Urothelium cell line (cell line): Measurements from ENCODE around the gene EML1.

ENCODE experiments used
- DNase-seq: peaks from one replicate; pipeline ENCODE4 v3.0.0; 2011; ENCODE audit warnings: low spot score, mixed read lengths
- FAIRE-seq: peaks from 2 replicates; lab custom pipeline; 2011; peaks lifted over from hg19 to GRCh38; lab: Jason Lieb, UNC

EML1 gene

DNA sequence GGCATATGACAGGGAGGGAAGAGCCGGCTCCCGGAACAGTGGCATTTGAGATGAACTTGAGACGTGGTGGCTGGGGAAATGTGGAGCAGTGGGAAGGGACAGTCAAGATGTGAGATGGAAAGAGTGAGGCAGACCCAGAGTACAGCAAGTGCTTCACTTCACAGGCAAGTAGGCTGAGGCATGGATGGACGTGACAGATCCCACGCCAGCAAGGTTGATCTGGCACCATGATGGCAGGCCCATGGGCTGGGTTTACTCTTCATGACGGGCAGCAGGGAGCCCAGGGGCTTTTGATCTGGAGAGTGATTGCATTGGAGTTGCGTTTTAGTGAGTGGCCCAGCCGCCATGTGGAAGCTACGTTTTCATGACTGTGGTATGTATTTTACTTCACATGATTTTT is 17.9 kb upstream of the EML1 start:
- FAIRE-seq (no peak), DNase-seq (no peak)

GRCh38 chr14:99777951-99778350 is 15.3 kb upstream of the EML1 start:
- DNase-seq: no peak
- no peak for FAIRE-seq

DNA sequence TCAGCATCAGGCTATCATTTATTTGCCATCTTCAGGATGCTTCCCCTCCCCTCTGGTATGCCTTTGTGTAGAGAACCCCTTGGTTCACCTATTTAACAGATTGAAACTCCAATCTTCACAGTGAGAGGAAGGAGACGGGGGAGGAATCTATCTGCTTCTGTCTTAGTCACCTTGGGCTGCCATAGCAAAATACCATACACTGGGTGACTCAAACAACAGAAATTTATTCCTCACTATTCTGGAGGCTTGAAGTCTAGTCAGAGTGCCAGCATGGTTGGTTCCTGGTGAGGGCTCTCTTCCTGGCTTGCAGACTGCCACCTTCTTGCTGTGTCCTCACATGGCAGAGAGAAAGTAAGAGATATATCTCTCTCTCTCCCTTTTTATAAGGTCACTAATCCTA is 13.5 kb upstream of the EML1 start:
- DNase-seq: peak; percentile 19
- no peak for FAIRE-seq

GRCh38 chr14:99780690-99781089 is 12.5 kb upstream of the EML1 start:
- DNase-seq (no peak), FAIRE-seq (no peak)

DNA sequence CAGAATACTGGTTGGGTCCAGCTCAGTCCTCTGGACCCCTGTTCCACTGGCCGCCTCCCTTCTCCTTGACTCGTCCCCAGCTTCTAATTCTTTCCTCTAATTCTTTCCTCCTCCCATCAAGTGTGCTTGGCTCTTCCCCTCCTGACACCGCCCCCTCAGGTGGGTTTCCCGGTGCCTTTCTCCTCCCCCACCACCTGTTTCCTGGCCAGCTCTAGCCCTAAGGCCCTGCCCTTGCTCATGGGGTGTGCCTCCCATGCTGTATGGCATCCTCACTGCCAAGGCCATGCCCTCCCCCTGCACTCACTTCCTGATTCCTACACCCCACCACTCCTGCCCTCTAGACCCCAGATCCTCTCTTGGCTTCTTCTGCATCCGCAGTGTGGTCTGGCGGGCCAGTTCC is 12.1 kb upstream of the EML1 start:
- FAIRE-seq (no peak), DNase-seq (no peak)

DNA sequence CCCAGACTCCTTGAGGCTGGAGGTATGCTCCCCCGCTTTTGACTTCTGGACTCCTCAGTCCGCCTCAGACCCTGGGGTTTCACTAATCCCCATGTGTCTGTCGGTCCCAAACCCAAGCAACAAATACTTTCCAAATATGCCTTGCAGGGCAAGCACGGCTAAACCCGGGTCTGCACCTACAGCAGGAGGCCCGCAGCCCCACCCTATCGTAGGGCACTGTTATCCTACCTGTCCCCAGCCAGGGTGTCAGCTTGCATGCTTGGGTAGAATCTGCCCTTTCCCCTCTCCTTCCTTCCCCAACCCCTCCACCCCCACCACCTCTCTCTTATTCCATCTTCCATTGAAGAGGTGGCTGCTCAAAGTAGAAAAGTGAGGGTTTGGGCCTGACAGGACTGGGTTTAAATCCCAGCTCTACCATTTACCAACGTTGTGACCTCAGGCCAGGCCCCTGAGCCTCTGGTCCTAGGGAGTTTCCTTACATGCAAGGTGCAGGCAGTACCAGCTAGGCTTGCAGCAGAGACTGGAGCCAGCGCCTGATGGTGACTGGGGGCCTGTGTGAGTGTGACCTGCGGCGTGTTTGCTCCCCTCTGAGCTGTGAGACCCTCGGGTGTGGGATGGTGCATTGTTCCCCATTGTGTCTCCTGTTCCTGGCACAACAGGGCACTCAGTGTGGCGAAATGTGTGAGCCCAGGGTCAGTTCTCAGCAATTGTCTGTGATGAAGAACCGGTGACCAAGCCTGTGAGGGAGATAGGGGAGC is 11.2 kb upstream of the EML1 start:
- FAIRE-seq (no peak), DNase-seq (no peak)

- FAIRE-seq: no peak
- no peak for DNase-seq
These were observed 8.7 kb upstream of the EML1 start for GRCh38 chr14:99784508-99784907.

DNA sequence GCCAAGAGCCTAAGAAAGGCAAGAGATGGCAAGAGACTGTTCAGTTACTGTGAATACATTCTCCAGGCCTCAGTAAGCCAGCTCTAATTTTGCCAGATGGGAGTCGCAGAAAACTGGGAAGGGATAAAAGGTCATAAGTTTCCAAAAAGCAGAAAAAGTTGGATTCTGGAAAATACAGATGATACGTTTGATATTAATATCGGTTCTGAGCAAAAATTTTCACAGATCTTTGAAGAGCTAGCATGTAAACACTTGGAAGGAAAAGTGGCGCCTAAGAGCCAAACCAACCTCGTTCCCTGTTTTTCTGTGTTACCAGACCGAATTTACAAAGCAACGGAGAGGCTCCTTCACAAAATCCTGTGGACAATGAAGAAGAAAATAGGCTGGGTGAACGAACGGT is 7.8 kb upstream of the EML1 start:
- DNase-seq (no peak), FAIRE-seq (no peak)

DNA sequence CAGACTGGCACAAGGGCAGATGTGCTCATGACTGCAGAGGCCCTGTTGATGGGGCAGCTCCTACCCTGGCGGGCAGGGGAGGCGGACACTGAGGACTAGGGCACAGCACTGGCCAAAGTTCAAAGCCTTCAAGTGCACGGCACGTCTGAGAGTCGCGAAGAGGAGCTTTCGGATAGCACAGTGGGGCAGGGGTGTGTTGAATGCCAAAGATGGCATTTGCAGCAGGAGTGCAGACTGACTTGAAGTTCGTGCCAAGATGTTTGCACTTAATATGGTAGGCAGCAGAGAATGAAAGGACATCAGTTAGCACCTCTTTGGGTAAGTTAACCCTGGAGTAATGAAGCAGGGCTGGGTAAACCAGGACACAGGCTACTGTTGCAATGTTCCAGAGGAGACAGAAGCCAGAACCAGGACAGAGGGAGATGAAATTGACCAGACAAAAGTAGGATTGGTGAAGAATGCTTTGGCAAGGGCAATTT is 6.7 kb upstream of the EML1 start:
- FAIRE-seq (no peak), DNase-seq (no peak)

DNA sequence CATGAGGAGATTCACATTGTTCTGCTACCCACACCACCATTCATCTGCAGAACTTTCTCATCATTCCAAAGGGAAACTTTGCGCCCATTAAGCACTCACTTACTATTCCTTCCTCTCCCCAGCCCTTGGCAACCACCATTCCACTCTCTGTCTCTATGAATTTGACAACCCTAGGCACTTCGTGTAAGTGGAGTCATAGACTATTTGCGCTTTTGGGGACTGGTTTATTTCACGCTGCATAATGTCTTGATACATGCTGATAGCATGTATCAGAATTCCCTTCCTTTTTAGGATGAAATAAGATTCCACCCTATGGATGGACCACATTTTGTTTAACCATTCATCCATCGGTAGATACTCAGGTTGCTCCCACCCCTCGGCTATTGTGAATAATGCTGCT is 4.5 kb upstream of the EML1 start:
- DNase-seq: no peak
- FAIRE-seq: no peak

DNA sequence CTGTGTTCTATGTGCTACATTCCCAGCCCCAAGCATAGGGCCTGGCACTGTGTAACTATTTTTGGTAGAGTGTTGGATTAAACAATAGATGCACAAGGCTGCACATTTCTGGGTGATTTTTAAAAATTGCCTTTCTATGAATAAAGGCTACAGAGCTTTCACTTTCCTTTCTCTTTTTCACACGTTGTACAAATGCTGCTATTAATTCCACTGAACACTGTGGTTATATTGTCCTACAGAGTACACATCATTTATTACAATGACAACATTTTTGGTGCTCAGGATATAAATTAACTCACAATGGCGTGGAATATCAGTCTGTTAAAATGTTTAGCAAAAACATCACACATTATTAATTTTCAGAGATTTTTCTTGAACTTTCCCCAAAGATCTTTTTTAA is 3.6 kb upstream of the EML1 start:
- DNase-seq (no peak), FAIRE-seq (no peak)

DNA sequence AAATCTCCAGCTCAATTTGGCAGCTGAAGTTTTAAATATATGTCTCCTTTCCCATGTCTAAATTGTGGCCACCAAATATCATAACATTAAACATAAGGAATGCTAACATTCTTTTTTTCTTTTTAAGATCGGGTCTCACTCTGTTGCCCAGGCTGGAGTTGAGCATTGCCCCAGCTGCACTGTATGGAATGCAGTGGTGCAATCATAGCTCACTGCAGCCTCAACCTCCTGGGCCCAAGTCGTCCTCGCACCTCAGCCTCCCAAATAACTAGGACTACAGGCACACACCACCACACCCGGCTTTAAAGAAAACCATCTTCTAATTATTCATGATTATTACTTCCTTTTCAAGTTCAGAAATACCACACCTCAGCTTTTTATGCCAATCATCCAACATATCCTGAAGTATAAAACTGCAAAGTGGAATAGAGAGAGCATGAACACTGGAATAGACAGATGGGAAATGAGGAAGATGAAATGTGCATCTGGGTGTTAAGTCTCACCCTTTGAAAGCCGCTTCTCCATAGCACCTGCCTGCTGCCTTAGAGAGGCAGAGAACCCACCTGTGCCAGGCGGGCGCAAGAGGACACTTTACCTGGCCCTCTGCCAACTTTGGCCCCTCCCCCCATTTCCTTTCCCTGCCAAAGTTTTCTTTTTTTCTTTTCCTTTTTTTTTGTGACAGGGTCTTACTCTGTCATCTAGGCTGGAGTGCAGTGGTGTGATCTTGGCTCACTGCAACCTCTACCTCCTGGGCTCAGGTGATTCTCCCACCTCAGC is 2.8 kb upstream of the EML1 start:
- DNase-seq (no peak), FAIRE-seq (no peak)

- DNase-seq (no peak), FAIRE-seq (no peak)
These were observed 2.2 kb upstream of the EML1 start for GRCh38 chr14:99790978-99791376.

DNA sequence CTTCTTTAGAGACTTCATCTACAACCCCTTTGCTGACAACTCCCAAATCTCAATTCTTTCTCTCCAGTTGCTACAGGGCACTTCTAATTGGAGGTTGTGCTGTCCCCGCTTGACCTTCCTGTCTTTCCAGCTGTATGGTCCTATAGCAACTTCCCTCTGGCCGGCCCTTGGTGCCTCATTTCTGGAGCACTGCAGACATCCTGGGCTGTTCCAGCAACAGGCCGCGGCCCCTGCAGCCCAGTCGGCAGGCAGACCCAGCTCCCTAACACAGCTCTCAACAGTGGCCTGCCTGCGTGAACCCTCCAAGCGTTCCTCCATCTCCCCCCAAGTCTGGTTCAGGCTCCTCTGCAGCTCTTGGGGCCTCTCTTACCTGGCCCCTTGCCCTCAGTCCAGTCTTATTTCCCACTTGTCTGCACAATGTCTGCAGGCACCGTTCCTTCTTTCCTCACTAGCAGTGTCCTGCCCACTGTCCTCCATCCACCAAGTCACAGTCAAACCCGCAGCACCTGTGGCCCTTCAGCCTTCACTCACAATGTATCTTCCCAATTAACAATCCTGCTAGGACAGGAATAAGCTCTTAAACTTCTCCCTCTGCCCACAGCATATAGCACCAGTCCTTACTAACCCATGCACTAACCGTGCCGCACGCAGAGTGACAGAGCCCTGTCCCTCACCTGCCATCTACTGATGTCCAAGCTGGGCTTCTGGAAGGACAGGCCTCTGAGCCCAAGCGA is 1.6 kb upstream of the EML1 start:
- DNase-seq (no peak), FAIRE-seq (no peak)

DNA sequence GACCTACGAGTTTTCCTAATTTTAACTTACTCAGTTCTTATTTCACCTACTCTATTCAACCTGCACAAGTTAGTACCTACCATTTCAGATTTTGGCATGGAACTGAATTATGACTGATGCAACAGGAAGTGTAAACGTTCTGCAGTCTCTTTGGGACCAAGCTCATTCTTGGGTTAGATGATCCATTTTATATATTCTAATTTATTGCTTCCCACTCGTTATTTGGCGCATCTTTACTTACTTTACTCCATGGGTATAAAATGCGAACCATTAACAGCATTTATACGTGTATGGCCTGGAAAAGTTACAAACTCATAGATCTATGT is 1.0 kb upstream of the EML1 start:
- FAIRE-seq (no peak), DNase-seq (no peak)

GRCh38 chr14:99792551-99793212 is 531 bp upstream of the EML1 start:
- FAIRE-seq: no peak
- DNase-seq: no peak

DNA sequence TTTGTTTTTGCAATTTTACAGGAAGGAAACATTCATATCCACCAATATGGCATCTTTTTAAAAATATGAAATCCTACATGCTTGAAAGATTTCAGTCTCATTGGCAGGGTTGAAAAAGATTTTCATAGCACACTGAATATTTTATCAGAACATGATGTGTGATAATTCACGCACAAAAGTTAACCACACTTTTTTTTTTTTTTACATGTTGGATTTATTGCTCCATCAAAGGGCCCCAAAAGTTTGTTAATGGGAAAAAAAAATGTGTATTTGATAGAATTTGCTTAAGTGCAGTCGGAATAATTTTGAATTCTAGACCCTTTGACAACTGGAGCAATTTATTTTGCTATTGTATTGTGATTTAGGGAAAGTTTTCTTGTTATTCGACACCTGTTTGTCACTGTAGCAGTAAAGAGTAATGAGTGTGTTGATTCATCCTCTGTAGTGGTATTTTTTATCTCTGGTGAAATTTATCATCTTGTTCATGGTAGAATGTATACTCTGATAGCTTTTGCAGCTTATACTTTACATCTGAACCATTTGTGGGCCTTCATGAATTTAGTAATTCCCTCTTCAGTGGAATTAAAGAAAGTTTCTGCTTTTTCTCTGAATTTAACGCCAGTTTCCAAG is 1.1 kb downstream of the EML1 start:
- DNase-seq (no peak), FAIRE-seq (no peak)

DNA sequence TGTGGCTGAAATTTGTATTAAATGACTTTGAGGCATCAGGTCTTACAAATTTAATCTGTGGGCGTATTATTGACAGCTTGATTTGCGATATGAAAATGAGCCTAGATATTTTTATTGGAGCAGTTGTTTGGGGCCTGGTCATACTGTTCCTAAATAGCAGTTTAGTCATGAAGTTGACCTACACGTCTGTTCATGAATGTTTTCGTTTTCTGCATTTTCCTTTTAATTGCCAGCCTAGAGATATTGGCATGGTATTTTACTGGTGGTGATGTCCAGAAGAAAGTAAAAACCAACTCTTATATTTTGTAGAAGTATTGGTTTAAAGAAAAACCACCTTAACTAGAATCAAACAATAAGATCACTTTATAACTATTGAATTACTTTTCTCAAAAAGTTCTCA is 1.8 kb downstream of the EML1 start:
- FAIRE-seq (no peak), DNase-seq (no peak)

- DNase-seq (no peak), FAIRE-seq (no peak)
These were observed 4.0 kb downstream of the EML1 start for GRCh38 chr14:99797231-99797630.

GRCh38 chr14:99800781-99801180 is 7.6 kb downstream of the EML1 start:
- DNase-seq: no peak
- FAIRE-seq: no peak
